Measurements from ENCODE around the gene SMTNL2. TPM values are rescaled to one million over a fixed set of nuclear protein-coding genes. Genes with fewer than 3 reads are reported as not detected.
A peak's percentile ranks its signal among the peaks of the same experiment; 100 is the strongest.

Gene SMTNL2
- polyA plus RNA-seq, 1 of the 3 experiments (the other 2 are of a cell fraction), result not detected

- DNase-seq, result no peak
- CTCF ChIA-PET, result interaction anchor here (0.9 to 2.2 kb wide), 5 partner anchors 9 to 121 kb away, joined by 3 to 10 read pairs (median 4); no protein-coding TSS in a partner anchor
- POLR2A ChIA-PET, result no interaction called here
- Histone ChIP-seq H4K20me1 (ENCODE audit: insufficient read depth) (no peaks in the 10 kb centered on the region), H3K27me3 (ENCODE audit: insufficient read depth) (no peaks in the 10 kb centered on the region), H3K4me3 (ENCODE audit: low read depth in 2 of 2, low read length in 1 of 2) (no peak overlapping the region), H3K9ac (no peak overlapping the region), H3K4me1 (ENCODE audit: control insufficient read depth in 1 of 2, insufficient read depth in 2 of 2, low read depth in 1 of 2, low read length in 1 of 2) (peaks cover 0 to 7% of the 10 kb centered on the region in 2 experiments; a peak in 1 of 4 replicates), H3K36me3 (replicated peaks in 1 of 2; ENCODE audit: control insufficient read depth in 1 of 2, insufficient read depth in 2 of 2, low read length in 1 of 2) (peaks cover 7 to 79% of the 10 kb centered on the region in 2 experiments), H3F3A (replicated peaks; ENCODE audit: insufficient read depth) (no peaks in the 10 kb centered on the region), H2AFZ (ENCODE audit: low read depth) (no peak overlapping the region), H3K9me3 (no peaks in the 10 kb centered on the region), H3K79me2 (ENCODE audit: insufficient read depth) (no peaks in the 10 kb centered on the region), H3K9me2 (no peaks in the 10 kb centered on the region), H3K4me2 (no peak overlapping the region), H3K27ac (ENCODE audit: low read depth in 2 of 2, low read length in 1 of 2) (no peak overlapping the region)
- 0 out of 2 replicates have a peak, but pooled peaks have one; percentile 6 for TF ChIP-seq RAD21 (IDR thresholded peaks at IDR 0.05; ENCODE audit: low read length)
- no peak for TF ChIP-seq USF2 (IDR thresholded peaks at IDR 0.05; ENCODE audit: borderline replicate concordance, low read depth, low read length)
- TF ChIP-seq SIN3A (IDR thresholded peaks at IDR 0.05; ENCODE audit: borderline replicate concordance, low read depth, low read length), result no peak
- TF ChIP-seq RFX5 (IDR thresholded peaks at IDR 0.05; ENCODE audit: low read length), result no peak
- TF ChIP-seq REST (IDR thresholded peaks at IDR 0.05; ENCODE audit: low read depth, low read length), result no peak
- no peak for TF ChIP-seq POLR2AphosphoS5 (IDR thresholded peaks at IDR 0.05; ENCODE audit: low read depth, low read length)
- TF ChIP-seq TCF12 (IDR thresholded peaks at IDR 0.05), result no peak
- WGBS (ENCODE audit: low lambda C conversion rate), result 92% methylated on average over 20 of the region's 29 CpGs
Measured at GRCh38 chr17:4541328-4542002, 42.9 kb upstream of the SMTNL2 start.

GRCh38 chr17:4542003-4542725 lies 42.2 kb upstream of the SMTNL2 start:
- Histone ChIP-seq H4K20me1 (ENCODE audit: insufficient read depth) (no peaks in the 10 kb centered on the region), H3K4me2 (no peak overlapping the region), H3K36me3 (replicated peaks in 1 of 2; ENCODE audit: control insufficient read depth in 1 of 2, insufficient read depth in 2 of 2, low read length in 1 of 2) (peaks cover 11 to 82% of the 10 kb centered on the region in 2 experiments), H3F3A (replicated peaks; ENCODE audit: insufficient read depth) (no peaks in the 10 kb centered on the region), H2AFZ (ENCODE audit: low read depth) (no peak overlapping the region), H3K27ac (ENCODE audit: low read depth in 2 of 2, low read length in 1 of 2) (no peak overlapping the region), H3K4me1 (ENCODE audit: control insufficient read depth in 1 of 2, insufficient read depth in 2 of 2, low read depth in 1 of 2, low read length in 1 of 2) (peaks cover 0 to 7% of the 10 kb centered on the region in 2 experiments; a peak in 1 of 4 replicates), H3K79me2 (ENCODE audit: insufficient read depth) (no peaks in the 10 kb centered on the region), H3K9me3 (no peaks in the 10 kb centered on the region), H3K9ac (no peak overlapping the region), H3K27me3 (ENCODE audit: insufficient read depth) (no peaks in the 10 kb centered on the region), H3K4me3 (ENCODE audit: low read depth in 2 of 2, low read length in 1 of 2) (no peak overlapping the region), H3K9me2 (no peaks in the 10 kb centered on the region)
- WGBS (ENCODE audit: low lambda C conversion rate), result 99% methylated on average over 11 of the region's 14 CpGs
- TF ChIP-seq RXRA (IDR thresholded peaks at IDR 0.05; ENCODE audit: borderline replicate concordance, low read depth) (no peak), NRF1 (IDR thresholded peaks at IDR 0.05; ENCODE audit: low read depth, low read length) (no peak), GATA2 (CRISPR knock-in tag; IDR thresholded peaks at IDR 0.05) (no peak), EZH2phosphoT487 (IDR thresholded peaks at IDR 0.05; ENCODE audit: borderline replicate concordance, low read depth) (no peak), RCOR1 (IDR thresholded peaks at IDR 0.05; ENCODE audit: low read length) (no peak), NFIC (IDR thresholded peaks at IDR 0.05; ENCODE audit: borderline replicate concordance) (no peak), MAX (IDR thresholded peaks at IDR 0.05; ENCODE audit: low read depth) (no peak), MXI1 (IDR thresholded peaks at IDR 0.05; ENCODE audit: low read depth, low read length) (no peak), MEF2A (IDR thresholded peaks at IDR 0.05; ENCODE audit: borderline replicate concordance, low read depth) (no peak), TAF1 (IDR thresholded peaks at IDR 0.05; ENCODE audit: borderline replicate concordance, low read depth, low read length) (no peak)
- TF ChIP-seq, protein P1, sequence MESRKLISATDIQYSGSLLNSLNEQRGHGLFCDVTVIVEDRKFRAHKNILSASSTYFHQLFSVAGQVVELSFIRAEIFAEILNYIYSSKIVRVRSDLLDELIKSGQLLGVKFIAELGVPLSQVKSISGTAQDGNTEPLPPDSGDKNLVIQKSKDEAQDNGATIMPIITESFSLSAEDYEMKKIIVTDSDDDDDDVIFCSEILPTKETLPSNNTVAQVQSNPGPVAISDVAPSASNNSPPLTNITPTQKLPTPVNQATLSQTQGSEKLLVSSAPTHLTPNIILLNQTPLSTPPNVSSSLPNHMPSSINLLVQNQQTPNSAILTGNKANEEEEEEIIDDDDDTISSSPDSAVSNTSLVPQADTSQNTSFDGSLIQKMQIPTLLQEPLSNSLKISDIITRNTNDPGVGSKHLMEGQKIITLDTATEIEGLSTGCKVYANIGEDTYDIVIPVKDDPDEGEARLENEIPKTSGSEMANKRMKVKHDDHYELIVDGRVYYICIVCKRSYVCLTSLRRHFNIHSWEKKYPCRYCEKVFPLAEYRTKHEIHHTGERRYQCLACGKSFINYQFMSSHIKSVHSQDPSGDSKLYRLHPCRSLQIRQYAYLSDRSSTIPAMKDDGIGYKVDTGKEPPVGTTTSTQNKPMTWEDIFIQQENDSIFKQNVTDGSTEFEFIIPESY (IDR thresholded peaks at IDR 0.05; ENCODE audit: borderline replicate concordance, low read depth), result no peak
- POLR2A ChIA-PET, result no interaction called here
- no peak for DNase-seq
- CTCF ChIA-PET, result interaction anchor here (0.9 to 2.2 kb wide), 5 partner anchors 9 to 121 kb away, joined by 3 to 10 read pairs (median 5); no protein-coding TSS in a partner anchor

All from SK-N-SH (cell line).